ENCODE data around the gene PRKCE.

GRCh38 chr2:45649858-45650811 is 1.3 kb upstream of the PRKCE start:
- no peak for TF ChIP-seq CTCF (conservative IDR thresholded peaks at IDR 0.05 in 1 of 2, IDR thresholded peaks at IDR 0.05 in 1 of 2; ENCODE audit: low read depth in 1 of 2, low read length in 2 of 2)
- no peak for TF ChIP-seq EZH2 (IDR thresholded peaks at IDR 0.05; ENCODE audit: low read length, missing control alignments)

Data from fibroblast of lung (primary cell).